ENCODE measurements around the gene SERPINH1. TPM values are rescaled to one million over a fixed set of nuclear protein-coding genes. Genes with fewer than 3 reads are reported as not detected.

The SERPINH1 gene
- polyA plus RNA-seq, 3 donors = 1.6 to 4.6 (median 2.1) TPM

DNA sequence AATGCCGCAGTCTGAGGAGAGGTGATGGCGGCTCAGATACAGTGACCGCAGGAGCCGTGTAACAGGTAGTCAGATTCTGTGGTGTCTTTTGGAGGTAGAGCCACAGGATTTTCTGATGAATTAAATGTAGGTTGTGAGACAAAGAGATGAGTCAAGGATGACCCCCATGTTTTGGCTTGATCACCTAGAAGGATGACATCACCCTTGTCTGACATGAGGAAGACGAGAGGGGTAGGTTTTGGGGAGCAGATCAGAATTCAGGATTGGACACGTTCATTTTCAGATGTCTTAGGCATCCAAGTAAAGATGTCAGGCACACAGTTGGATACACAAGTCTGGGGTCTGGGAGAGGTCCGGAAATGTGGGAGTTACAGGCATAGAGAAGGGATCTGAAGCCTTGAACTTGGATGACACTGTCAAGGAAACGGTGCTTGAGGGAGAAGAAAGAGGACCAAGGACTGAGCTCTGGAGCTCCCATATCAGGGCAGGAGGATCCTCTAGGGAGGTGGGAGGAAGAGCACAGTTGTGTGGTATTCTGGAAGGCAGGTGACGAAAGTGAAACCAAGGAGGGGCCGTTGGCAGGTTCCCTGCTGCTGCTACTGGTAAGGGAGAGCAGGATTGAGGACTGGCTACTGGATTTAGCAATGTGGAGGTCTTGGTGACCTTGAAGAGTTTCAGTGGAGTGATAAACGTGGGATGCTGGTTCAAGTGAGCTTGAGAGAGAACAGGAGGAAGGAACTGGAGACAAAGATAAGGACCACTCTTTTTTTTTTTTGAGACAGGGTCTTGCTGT lies 23.7 kb upstream of the SERPINH1 start:
- TF ChIP-seq CTCF (IDR thresholded peaks at IDR 0.05) = no peak
- peaks cover 18 to 20% of the 10 kb centered on the region in 2 donors for H3K4me1 ChIP-seq (ENCODE audit: control insufficient read depth in 1 of 2, insufficient read depth in 2 of 2, low read length in 2 of 2)
- no peaks in the 10 kb centered on the region for H3K79me2 ChIP-seq (ENCODE audit: insufficient read depth, low read length)
- no peak overlapping the region for H3K4me3 ChIP-seq (replicated peaks in 1 of 3; ENCODE audit: low read depth in 2 of 3, low read length in 3 of 3)
- no peak for DNase-seq
- no peak overlapping the region for H3K27ac ChIP-seq (ENCODE audit: low read depth in 1 of 2, low read length in 2 of 2)
- Mint-ChIP-seq H3K4me3 (no peak overlapping the region), H3K4me1 (peaks cover 33% of the 10 kb centered on the region), H3K27ac (peak overlapping the region in 3 of 7 donors; percentile 4 to 86 (median 71)), H3K27me3 (ENCODE audit: low read depth in 3 of 3) (peaks cover 0 to 4% (median 2%) of the 10 kb centered on the region in 3 donors), H3K9me3 (no peaks in the 10 kb centered on the region), H3K36me3 (peaks cover 0 to 2% of the 10 kb centered on the region in 2 donors)
- H3K36me3 ChIP-seq (replicated peaks in 1 of 2; ENCODE audit: control insufficient read depth in 1 of 2, insufficient read depth in 2 of 2, low read length in 2 of 2) = no peaks in the 10 kb centered on the region
- no peaks in the 10 kb centered on the region for H4K20me1 ChIP-seq (ENCODE audit: insufficient read depth, low read length)
- 81% methylated on average over 11 of the region's 11 CpGs for WGBS (ENCODE audit: insufficient coverage)
- intact Hi-C loops (cut with micrococcal nuclease) = no loop called here
- H3K4me2 ChIP-seq (replicated peaks; ENCODE audit: extremely low read depth, low read length, poor library complexity, severe bottlenecking) = no peak overlapping the region
- H3K27me3 ChIP-seq (ENCODE audit: control insufficient read depth in 2 of 2, insufficient read depth in 2 of 2, low read length in 2 of 2) = no peaks in the 10 kb centered on the region
- H3K9me3 ChIP-seq (replicated peaks in 1 of 2; ENCODE audit: control insufficient read depth in 1 of 2, insufficient read depth in 1 of 2, low read length in 2 of 2) = no peaks in the 10 kb centered on the region
- H2AFZ ChIP-seq (ENCODE audit: insufficient read depth, low read depth, low read length, poor library complexity, severe bottlenecking) = no peak overlapping the region
- H3K9ac ChIP-seq (ENCODE audit: insufficient read depth, low read length, poor library complexity, severe bottlenecking) = no peak overlapping the region

DNA sequence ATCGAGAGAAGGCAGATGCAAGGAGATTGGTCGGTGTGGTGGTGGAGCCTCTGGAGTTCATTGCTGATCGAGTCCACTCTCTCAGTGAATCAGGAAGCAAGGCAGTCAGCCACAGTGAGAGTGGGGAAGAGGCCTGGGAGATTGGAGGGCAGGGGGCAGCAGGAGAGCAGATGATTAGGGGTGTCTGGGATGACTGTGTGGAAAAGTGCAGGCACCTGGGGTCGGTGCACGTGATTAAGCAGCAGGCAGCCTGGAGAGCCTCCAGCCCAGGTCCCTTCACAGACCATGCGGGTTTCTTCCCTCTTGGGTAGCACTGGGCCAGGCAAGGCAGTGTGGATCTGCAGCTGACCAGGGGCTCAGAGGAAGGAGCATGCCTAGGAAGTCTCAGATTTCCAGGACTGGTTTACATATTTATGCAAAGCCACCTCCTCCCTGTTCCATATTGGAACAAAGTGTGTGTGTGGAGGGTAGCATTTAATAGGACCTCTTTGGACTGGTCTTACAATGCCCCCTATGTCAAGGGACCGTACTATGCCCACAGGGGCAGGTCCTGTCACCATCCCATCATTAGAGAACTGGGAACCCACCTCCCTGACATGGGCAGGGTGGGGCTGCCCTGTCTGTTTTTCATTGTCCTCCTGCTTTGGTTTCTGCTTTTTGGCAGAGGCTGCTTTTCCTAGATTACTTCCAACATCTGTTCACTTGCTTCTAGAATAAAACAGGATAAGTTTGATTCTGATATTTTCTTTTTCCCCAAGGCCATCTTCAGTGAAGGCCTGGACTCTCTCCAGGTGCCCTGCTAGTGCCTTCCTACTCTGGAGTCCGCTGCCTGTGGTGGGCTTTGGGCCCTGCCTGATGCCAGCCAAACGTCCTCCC lies 22.4 kb upstream of the SERPINH1 start:
- no peak overlapping the region for H3K9ac ChIP-seq (ENCODE audit: insufficient read depth, low read length, poor library complexity, severe bottlenecking)
- peaks cover 18 to 20% of the 10 kb centered on the region in 2 donors for H3K4me1 ChIP-seq (ENCODE audit: control insufficient read depth in 1 of 2, insufficient read depth in 2 of 2, low read length in 2 of 2)
- H3K27ac ChIP-seq (ENCODE audit: low read depth in 1 of 2, low read length in 2 of 2) = no peak overlapping the region
- no peak for DNase-seq
- H3K9me3 ChIP-seq (replicated peaks in 1 of 2; ENCODE audit: control insufficient read depth in 1 of 2, insufficient read depth in 1 of 2, low read length in 2 of 2) = no peaks in the 10 kb centered on the region
- Mint-ChIP-seq H3K36me3 (peaks cover 0 to 2% of the 10 kb centered on the region in 2 donors), H3K4me1 (peaks cover 26% of the 10 kb centered on the region), H3K4me3 (no peak overlapping the region), H3K9me3 (no peaks in the 10 kb centered on the region), H3K27me3 (ENCODE audit: low read depth in 3 of 3) (peaks cover 0 to 4% (median 0%) of the 10 kb centered on the region in 3 donors), H3K27ac (peak overlapping the region in 3 of 7 donors; percentile 42 to 89 (median 57))
- WGBS (ENCODE audit: insufficient coverage) = 90% methylated on average over 8 of the region's 9 CpGs
- H3K79me2 ChIP-seq (ENCODE audit: insufficient read depth, low read length) = no peaks in the 10 kb centered on the region
- intact Hi-C loops (cut with micrococcal nuclease) = no loop called here
- H3K27me3 ChIP-seq (ENCODE audit: control insufficient read depth in 2 of 2, insufficient read depth in 2 of 2, low read length in 2 of 2) = no peaks in the 10 kb centered on the region
- no peaks in the 10 kb centered on the region for H4K20me1 ChIP-seq (ENCODE audit: insufficient read depth, low read length)
- no peak overlapping the region for H3K4me3 ChIP-seq (replicated peaks in 1 of 3; ENCODE audit: low read depth in 2 of 3, low read length in 3 of 3)
- H3K36me3 ChIP-seq (replicated peaks in 1 of 2; ENCODE audit: control insufficient read depth in 1 of 2, insufficient read depth in 2 of 2, low read length in 2 of 2) = no peaks in the 10 kb centered on the region
- H3K4me2 ChIP-seq (replicated peaks; ENCODE audit: extremely low read depth, low read length, poor library complexity, severe bottlenecking) = no peak overlapping the region
- TF ChIP-seq CTCF (IDR thresholded peaks at IDR 0.05) = no peak
- no peak overlapping the region for H2AFZ ChIP-seq (ENCODE audit: insufficient read depth, low read depth, low read length, poor library complexity, severe bottlenecking)
